NCI-H82 treated with DMSO at 0.1 percent for 48 hours (cell line): ENCODE results near the gene CYB5RL.
"Not testable (repeated sequence)": the region's sequence is repeated elsewhere in the genome, so short reads cannot be mapped to it uniquely, and the experiment has no call there.

Experiments
- DNase-seq: peaks from one replicate; lab custom pipeline; 2025; ENCODE audit not compliant: unreplicated experiment; lab: John Stamatoyannopoulos, UW

Gene CYB5RL

GRCh38 chr1:54191525-54191924, 8.3 kb downstream of the CYB5RL start:
- no peak for DNase-seq

GRCh38 chr1:54190526-54190925, 9.3 kb downstream of the CYB5RL start:
- no peak for DNase-seq

GRCh38 chr1:54188291-54188690, 11.5 kb downstream of the CYB5RL start:
- DNase-seq, result no peak

GRCh38 chr1:54186056-54186455, 13.8 kb downstream of the CYB5RL start:
- DNase-seq, result no peak

- peak; percentile 98 for DNase-seq
Measured at GRCh38 chr1:54180701-54181360, 19.0 kb downstream of the CYB5RL start.

GRCh38 chr1:54178296-54179070, 21.3 kb downstream of the CYB5RL start:
- no peak for DNase-seq

- DNase-seq, result no peak
Measured at GRCh38 chr1:54177726-54178125, 22.1 kb downstream of the CYB5RL start.

- no peak for DNase-seq
Measured at GRCh38 chr1:54176621-54177327, 23.1 kb downstream of the CYB5RL start.

- no peak for DNase-seq
Measured at GRCh38 chr1:54174106-54174505, 25.7 kb downstream of the CYB5RL start.

GRCh38 chr1:54173681-54174080, 26.1 kb downstream of the CYB5RL start:
- DNase-seq, result no peak

GRCh38 chr1:54172614-54173599, 26.9 kb downstream of the CYB5RL start:
- no peak for DNase-seq

GRCh38 chr1:54171606-54172005, 28.2 kb downstream of the CYB5RL start:
- no peak for DNase-seq

GRCh38 chr1:54171016-54171415, 28.8 kb downstream of the CYB5RL start:
- DNase-seq, result no peak

- no peak for DNase-seq
Measured at GRCh38 chr1:54169068-54169467, 30.8 kb downstream of the CYB5RL start.

- DNase-seq, result no peak
Measured at GRCh38 chr1:54168206-54168965, 31.4 kb downstream of the CYB5RL start.

GRCh38 chr1:54167422-54168139, 32.2 kb downstream of the CYB5RL start:
- no peak for DNase-seq

GRCh38 chr1:54166357-54166756, 33.5 kb downstream of the CYB5RL start:
- not testable (repeated sequence) for DNase-seq

- DNase-seq, result no peak
Measured at GRCh38 chr1:54165146-54165545, 34.7 kb downstream of the CYB5RL start.

- no peak for DNase-seq
Measured at GRCh38 chr1:54163573-54163972, 36.3 kb downstream of the CYB5RL start.
